Suppressor macrophage (primary cell): Measurements from ENCODE around the gene DEGS1.

Source experiments
- DNase-seq, 4 experiments: peaks; one replicate each; pipeline ENCODE4 v3.0.0-alpha.2; 2020 to 2022
- total RNA-seq, 17 experiments: gene quantifications; one replicate each; lab custom pipeline; 2026; ENCODE audit warnings: mixed read lengths in 6 of 17, inconsistent platforms in 3 of 17; lab: John Stamatoyannopoulos, UW

Gene DEGS1
- 76.6 to 136 (median 115) reads per million in 17 experiments for total RNA-seq

- DNase-seq = peak; percentile 81 to 95 (median 88)
Observed at GRCh38 chr1:224182866-224183590, at the start of gene DEGS1. Gene DEGS1, plus strand, starts transcription at chr1:224183240. Its CDS starts 97 bp downstream, at chr1:224183337.

- DNase-seq = no peak
Observed at GRCh38 chr1:224133741-224134299, 49.2 kb upstream of the DEGS1 start.

- DNase-seq = no peak
Observed at GRCh38 chr1:224137518-224137917, 45.5 kb upstream of the DEGS1 start.

- DNase-seq = no peak
Observed at GRCh38 chr1:224138198-224138597, 44.8 kb upstream of the DEGS1 start.

GRCh38 chr1:224141693-224142092 lies 41.3 kb upstream of the DEGS1 start:
- no peak for DNase-seq

GRCh38 chr1:224149709-224150108 lies 33.3 kb upstream of the DEGS1 start:
- no peak for DNase-seq

GRCh38 chr1:224151117-224151516 lies 31.9 kb upstream of the DEGS1 start:
- no peak for DNase-seq

- no peak for DNase-seq
Observed at GRCh38 chr1:224157316-224157715, 25.7 kb upstream of the DEGS1 start.

- no peak for DNase-seq
Observed at GRCh38 chr1:224159541-224159940, 23.5 kb upstream of the DEGS1 start.

GRCh38 chr1:224160171-224160682 lies 22.8 kb upstream of the DEGS1 start:
- no peak for DNase-seq

GRCh38 chr1:224162768-224163167 lies 20.3 kb upstream of the DEGS1 start:
- DNase-seq = no peak

GRCh38 chr1:224163311-224163710 lies 19.7 kb upstream of the DEGS1 start:
- DNase-seq = no peak

- peak; percentile 83 to 96 (median 90) for DNase-seq
Observed at GRCh38 chr1:224168859-224169380, 14.1 kb upstream of the DEGS1 start.

- peak; percentile 20 to 54 (median 37) for DNase-seq
Observed at GRCh38 chr1:224169718-224170270, 13.2 kb upstream of the DEGS1 start.

GRCh38 chr1:224170343-224170742 lies 12.7 kb upstream of the DEGS1 start:
- no peak for DNase-seq

GRCh38 chr1:224170748-224171478 lies 12.1 kb upstream of the DEGS1 start:
- peak; percentile 58 to 83 (median 79) for DNase-seq

- no peak for DNase-seq
Observed at GRCh38 chr1:224172229-224172628, 10.8 kb upstream of the DEGS1 start.

GRCh38 chr1:224173523-224173922 lies 9.5 kb upstream of the DEGS1 start:
- DNase-seq = no peak

GRCh38 chr1:224175617-224176016 lies 7.4 kb upstream of the DEGS1 start:
- DNase-seq = peak in 3 of 4 experiments; percentile 24 to 63 (median 35)

- no peak for DNase-seq
Observed at GRCh38 chr1:224177356-224177999, 5.6 kb upstream of the DEGS1 start.

GRCh38 chr1:224178894-224179293 lies 4.1 kb upstream of the DEGS1 start:
- no peak for DNase-seq

GRCh38 chr1:224180783-224181452 lies 2.1 kb upstream of the DEGS1 start:
- no peak for DNase-seq
